Measurements from ENCODE around the gene IGSF9B.
"Not testable (repeated sequence)": the region's sequence is repeated elsewhere in the genome, so short reads cannot be mapped to it uniquely, and the experiment has no call there.

IGSF9B gene

GRCh38 chr11:133956650-133957633 lies at the start of gene IGSF9B:
Gene IGSF9B, minus strand, starts transcription at chr11:133956968. Its CDS starts 214 bp downstream, at chr11:133956754.
- peak; percentile 98 for DNase-seq (ENCODE audit: low spot score)

- DNase-seq (ENCODE audit: low spot score): no peak
Measured at GRCh38 chr11:134004496-134005172, 47.9 kb upstream of the IGSF9B start.

GRCh38 chr11:134003792-134004495 lies 47.2 kb upstream of the IGSF9B start:
- no peak for DNase-seq (ENCODE audit: low spot score)

GRCh38 chr11:134002819-134003218 lies 46.1 kb upstream of the IGSF9B start:
- not testable (repeated sequence) for DNase-seq (ENCODE audit: low spot score)

GRCh38 chr11:134002338-134002737 lies 45.6 kb upstream of the IGSF9B start:
- DNase-seq (ENCODE audit: low spot score): not testable (repeated sequence)

GRCh38 chr11:134001596-134001995 lies 44.8 kb upstream of the IGSF9B start:
- no peak for DNase-seq (ENCODE audit: low spot score)

- no peak for DNase-seq (ENCODE audit: low spot score)
Measured at GRCh38 chr11:134001088-134001487, 44.3 kb upstream of the IGSF9B start.

- DNase-seq (ENCODE audit: low spot score): no peak
Measured at GRCh38 chr11:133999355-133999754, 42.6 kb upstream of the IGSF9B start.

- no peak for DNase-seq (ENCODE audit: low spot score)
Measured at GRCh38 chr11:133997554-133997953, 40.8 kb upstream of the IGSF9B start.

- DNase-seq (ENCODE audit: low spot score): no peak
Measured at GRCh38 chr11:133996671-133997070, 39.9 kb upstream of the IGSF9B start.

- DNase-seq (ENCODE audit: low spot score): no peak
Measured at GRCh38 chr11:133995066-133995465, 38.3 kb upstream of the IGSF9B start.

GRCh38 chr11:133993921-133994320 lies 37.2 kb upstream of the IGSF9B start:
- no peak for DNase-seq (ENCODE audit: low spot score)

GRCh38 chr11:133993107-133993506 lies 36.3 kb upstream of the IGSF9B start:
- no peak for DNase-seq (ENCODE audit: low spot score)

- no peak for DNase-seq (ENCODE audit: low spot score)
Measured at GRCh38 chr11:133992121-133992520, 35.4 kb upstream of the IGSF9B start.

GRCh38 chr11:133991101-133991500 lies 34.3 kb upstream of the IGSF9B start:
- DNase-seq (ENCODE audit: low spot score): no peak

- no peak for DNase-seq (ENCODE audit: low spot score)
Measured at GRCh38 chr11:133990501-133990900, 33.7 kb upstream of the IGSF9B start.

GRCh38 chr11:133988686-133989410 lies 32.1 kb upstream of the IGSF9B start:
- no peak for DNase-seq (ENCODE audit: low spot score)

- DNase-seq (ENCODE audit: low spot score): no peak
Measured at GRCh38 chr11:133987171-133987570, 30.4 kb upstream of the IGSF9B start.

GRCh38 chr11:133985981-133986944 lies 29.5 kb upstream of the IGSF9B start:
- no peak for DNase-seq (ENCODE audit: low spot score)

- DNase-seq (ENCODE audit: low spot score): no peak
Measured at GRCh38 chr11:133984828-133985227, 28.1 kb upstream of the IGSF9B start.
